A549 treated with Mapracorat at 1 μM for 4 hours (cell line): Measurements from ENCODE around the gene TSPY2. TPM values are rescaled to one million over a fixed set of nuclear protein-coding genes. Genes with fewer than 3 reads are reported as not detected.

Experiments used
- total RNA-seq: library from RNA; stranded (reverse); fragments of 200-300 nt; extraction: Qiagen RNA extraction; gene quantifications from 5 replicates; pipeline ENCODE4 v1.2.3, GENCODE V29; 2022

The TSPY2 gene
- not detected in 5 replicates for total RNA-seq

GRCh38 chrY:6245923-6246322 lies at the start of gene TSPY2:
Gene TSPY2, plus strand, starts transcription at chrY:6246223. Its CDS starts 46 bp downstream, at chrY:6246269.

